Epithelial cell of esophagus (primary cell): ENCODE measurements around the gene NOTCH1.

Experiments
- DNase-seq: peaks from one replicate; pipeline ENCODE4 v3.0.0; 2010; ENCODE audit warnings: low read depth
- H3K4me3 ChIP-seq: 2 replicates; pipeline ENCODE4 v1.5.1; 2011; ENCODE audit warnings: mild to moderate bottlenecking, low read length, control low read depth
- CTCF ChIP-seq: IDR thresholded peaks from 2 replicates; pipeline ENCODE4 v1.5.1; 2011; ENCODE audit warnings: low read depth, mild to moderate bottlenecking, low read length, control low read depth, inconsistent platforms; ENCODE audit not compliant: insufficient read depth; ENCODE audit errors: missing control alignments

NOTCH1 gene

DNA sequence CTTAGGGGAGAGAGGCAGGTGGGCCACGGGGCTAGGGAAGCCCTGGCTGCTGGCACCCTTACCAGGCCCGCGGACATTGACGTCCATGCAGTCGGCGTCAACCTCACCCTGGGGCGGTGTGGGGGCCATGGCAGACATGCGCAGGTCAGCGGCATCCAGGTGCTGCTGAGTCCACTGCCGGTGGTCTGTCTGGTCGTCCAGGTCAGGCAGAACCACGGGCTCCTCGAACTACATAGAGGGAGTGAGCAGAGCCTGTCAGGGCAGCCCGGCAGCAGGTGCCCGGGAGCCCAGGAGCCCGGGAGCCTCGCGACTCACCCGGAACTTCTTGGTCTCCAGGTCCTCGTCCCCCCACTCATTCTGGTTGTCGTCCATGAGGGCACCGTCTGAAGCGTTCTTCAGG lies 44.2 kb downstream of the NOTCH1 start:
- H3K4me3 ChIP-seq, result no peak overlapping the region
- no peak for TF ChIP-seq CTCF
- no peak for DNase-seq

GRCh38 chr9:136499935-136500910 lies 45.6 kb downstream of the NOTCH1 start:
- TF ChIP-seq CTCF, result no peak
- DNase-seq, result no peak
- no peak overlapping the region for H3K4me3 ChIP-seq

- no peak for TF ChIP-seq CTCF
- H3K4me3 ChIP-seq, result no peak overlapping the region
- DNase-seq, result no peak
These were observed 46.5 kb downstream of the NOTCH1 start for GRCh38 chr9:136499071-136499934.

- no peak overlapping the region for H3K4me3 ChIP-seq
- no peak for TF ChIP-seq CTCF
- DNase-seq, result no peak
These were observed 47.7 kb downstream of the NOTCH1 start for GRCh38 chr9:136497916-136498695.

DNA sequence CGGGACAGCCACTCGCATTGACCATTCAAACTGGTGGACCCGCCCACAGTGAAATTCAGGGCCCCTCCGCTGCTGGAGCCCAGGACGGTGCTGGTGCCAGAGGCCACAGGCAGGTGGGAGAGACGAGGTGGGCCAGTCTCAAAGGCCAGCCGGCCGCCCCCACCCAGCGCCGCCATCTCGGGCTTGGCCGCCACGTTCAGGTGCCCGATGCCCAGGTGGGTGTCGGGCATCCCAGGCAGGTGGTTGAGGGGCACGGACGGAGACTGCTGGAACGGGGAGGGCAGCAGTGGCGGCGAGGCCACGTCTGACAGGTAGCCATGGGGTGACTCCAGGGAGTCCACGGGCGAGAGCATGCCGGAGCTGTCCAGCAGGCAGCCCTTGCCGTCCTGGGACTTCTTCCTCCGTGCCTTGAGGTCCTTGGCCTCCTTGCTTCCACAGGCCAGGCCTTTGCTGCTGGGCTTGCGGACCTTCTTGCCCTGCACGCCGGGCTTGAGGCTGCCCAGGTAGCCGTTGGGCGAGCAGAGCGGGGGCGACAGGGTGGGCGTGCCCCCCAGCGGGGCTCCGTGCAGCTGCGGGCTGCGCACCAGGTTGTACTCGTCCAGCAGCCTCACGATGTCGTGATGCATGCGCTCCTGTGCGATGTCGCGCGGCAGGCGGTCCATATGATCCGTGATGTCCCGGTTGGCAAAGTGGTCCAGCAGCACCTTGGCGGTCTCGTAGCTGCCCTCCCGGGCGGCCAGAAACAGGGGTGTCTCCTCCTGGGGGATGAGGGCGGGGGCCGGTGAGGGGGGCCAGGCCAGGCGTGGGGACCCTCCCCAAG lies 48.8 kb downstream of the NOTCH1 start:
- no peak for DNase-seq
- no peak for TF ChIP-seq CTCF
- H3K4me3 ChIP-seq, result no peak overlapping the region

GRCh38 chr9:136496181-136496580 lies 49.7 kb downstream of the NOTCH1 start:
- no peak for DNase-seq
- H3K4me3 ChIP-seq, result no peak overlapping the region
- TF ChIP-seq CTCF, result no peak
